H9 (cell line): ENCODE data around the gene TM4SF5. TPM values are rescaled to one million over a fixed set of nuclear protein-coding genes. Genes with fewer than 3 reads are reported as not detected.

ENCODE experiments used
- DNase-seq: peaks from one replicate; pipeline ENCODE4 v3.0.0-alpha.2; 2017
- H2AFZ ChIP-seq: one replicate; pipeline ENCODE4 v1.6.1; 2013; ENCODE audit warnings: mild to moderate bottlenecking, low read length, control low read depth, moderate library complexity
- H2AK5ac ChIP-seq: 2 replicates; pipeline ENCODE4 v1.6.1; 2013; ENCODE audit warnings: low read length, control low read depth, mixed read lengths; ENCODE audit not compliant: insufficient read length
- H2BK120ac ChIP-seq: one replicate; pipeline ENCODE4 v1.6.1; 2013; ENCODE audit warnings: low read depth, mild to moderate bottlenecking, low read length, control low read depth, inconsistent platforms; ENCODE audit not compliant: poor library complexity, severe bottlenecking
- H2BK12ac ChIP-seq: 2 replicates; pipeline ENCODE4 v1.6.1; 2013; ENCODE audit warnings: low read length, control low read depth, mixed read lengths, low read depth; ENCODE audit not compliant: insufficient read length
- H2BK15ac ChIP-seq: 2 replicates; pipeline ENCODE4 v1.6.1; 2013; ENCODE audit warnings: low read depth, low read length, control low read depth
- H2BK20ac ChIP-seq: one replicate; pipeline ENCODE4 v1.6.1; 2013; ENCODE audit warnings: low read depth, mild to moderate bottlenecking, low read length, control low read depth, inconsistent platforms; ENCODE audit not compliant: poor library complexity, severe bottlenecking
- H2BK5ac ChIP-seq: 2 replicates; pipeline ENCODE4 v1.6.1; 2013; ENCODE audit warnings: low read length, control low read depth, mixed read lengths; ENCODE audit not compliant: insufficient read length
- H3K14ac ChIP-seq: 2 replicates; pipeline ENCODE4 v1.6.1; 2013; ENCODE audit warnings: low read length, control low read depth; ENCODE audit not compliant: insufficient read depth
- H3K18ac ChIP-seq: 2 replicates; pipeline ENCODE4 v1.6.1; 2013; ENCODE audit warnings: low read depth, mild to moderate bottlenecking, mixed read lengths, low read length, control low read depth; ENCODE audit not compliant: insufficient read length
- H3K23ac ChIP-seq: 2 replicates; pipeline ENCODE4 v1.6.1; 2013; ENCODE audit warnings: low read length, control low read depth, mixed read lengths, low read depth; ENCODE audit not compliant: insufficient read length
- H3K23me2 ChIP-seq: 2 replicates; pipeline ENCODE4 v1.6.1; 2013; ENCODE audit warnings: low read depth, mild to moderate bottlenecking, mixed read lengths, low read length, control low read depth; ENCODE audit not compliant: insufficient read length, poor library complexity, severe bottlenecking
- H3K27ac ChIP-seq: 2 replicates; pipeline ENCODE4 v1.5.1; 2013; ENCODE audit warnings: low read length, control low read depth, mixed read lengths, low read depth; ENCODE audit not compliant: insufficient read length
- H3K27me3 ChIP-seq: 2 replicates; pipeline ENCODE4 v1.6.1; 2013; ENCODE audit warnings: low read length, control low read depth, inconsistent platforms; ENCODE audit not compliant: insufficient read depth
- H3K4ac ChIP-seq: 2 replicates; pipeline ENCODE4 v1.6.1; 2013; ENCODE audit warnings: low read depth, mild to moderate bottlenecking, control low read depth, inconsistent platforms, low read length, moderate library complexity
- H3K4me1 ChIP-seq: 2 replicates; pipeline ENCODE4 v1.6.1; 2013; ENCODE audit warnings: low read length, control low read depth, inconsistent platforms; ENCODE audit not compliant: insufficient read depth
- H3K4me2 ChIP-seq: 2 replicates; pipeline ENCODE4 v1.6.1; 2013; ENCODE audit warnings: low read length, control low read depth, mixed read lengths; ENCODE audit not compliant: insufficient read length, insufficient read depth
- H3K56ac ChIP-seq: 2 replicates; pipeline ENCODE4 v1.6.1; 2013; ENCODE audit warnings: low read depth, mild to moderate bottlenecking, mixed read lengths, low read length, control low read depth; ENCODE audit not compliant: insufficient read length
- H3K79me1 ChIP-seq: 2 replicates; pipeline ENCODE4 v1.6.1; 2013; ENCODE audit warnings: low read depth, mild to moderate bottlenecking, moderate library complexity, low read length, control low read depth, inconsistent platforms; ENCODE audit not compliant: insufficient read depth, poor library complexity, severe bottlenecking
- H3K79me2 ChIP-seq: 2 replicates; pipeline ENCODE4 v1.6.1; 2013; ENCODE audit warnings: low read length, control low read depth, inconsistent platforms; ENCODE audit not compliant: insufficient read depth
- H3K9ac ChIP-seq: 2 replicates; pipeline ENCODE4 v1.6.1; 2013; ENCODE audit warnings: low read length, control low read depth, mixed read lengths; ENCODE audit not compliant: insufficient read length; ENCODE audit errors: extremely low read depth
- H3K9me3 ChIP-seq: one replicate; pipeline ENCODE4 v1.6.1; 2013; ENCODE audit warnings: low read depth, low read length, inconsistent platforms; ENCODE audit not compliant: control insufficient read depth
- H3T11ph ChIP-seq: one replicate; pipeline ENCODE4 v1.6.1; 2013; ENCODE audit warnings: mild to moderate bottlenecking, low read length, control low read depth, inconsistent platforms
- H4K20me1 ChIP-seq: one replicate; pipeline ENCODE4 v1.6.1; 2013; ENCODE audit not compliant: control insufficient read depth, insufficient read length, insufficient read depth
- H4K5ac ChIP-seq: 2 replicates; pipeline ENCODE4 v1.6.1; 2013; ENCODE audit warnings: low read depth, mild to moderate bottlenecking, mixed read lengths, low read length, control low read depth; ENCODE audit not compliant: insufficient read length
- H4K8ac ChIP-seq: replicated peaks from 2 replicates; pipeline ENCODE4 v1.6.1; 2013; ENCODE audit warnings: low read length, control low read depth, mixed read lengths, low read depth; ENCODE audit not compliant: insufficient read length
- H4K91ac ChIP-seq: 2 replicates; pipeline ENCODE4 v1.6.1; 2013; ENCODE audit warnings: low read depth, mild to moderate bottlenecking, moderate library complexity, mixed read lengths, low read length, control low read depth; ENCODE audit not compliant: insufficient read length
- H3K27ac Mint-ChIP-seq, 3 experiments: 2 replicates in 2 of 3; 3 replicates in 1 of 3; pipeline ENCODE4 v1.8.0; 2020 to 2021; ENCODE audit warnings: mixed read lengths in 3 of 3, mild to moderate bottlenecking in 1 of 3, moderate library complexity in 1 of 3
- H3K27me3 Mint-ChIP-seq: 2 replicates; pipeline ENCODE4 v1.8.0; 2021; ENCODE audit warnings: low read depth, mild to moderate bottlenecking, moderate library complexity, mixed read lengths
- H3K36me3 Mint-ChIP-seq, 3 experiments: 2 replicates in 2 of 3; 3 replicates in 1 of 3; pipeline ENCODE4 v1.8.0; 2020 to 2021; ENCODE audit warnings: low read depth in 3 of 3, mixed read lengths in 3 of 3; ENCODE audit not compliant: insufficient read depth in 1 of 3
- H3K4me1 Mint-ChIP-seq, 2 experiments: 2 replicates each; pipeline ENCODE4 v1.8.0; 2020; ENCODE audit warnings: mixed read lengths in 2 of 2
- H3K4me3 Mint-ChIP-seq, 2 experiments: 2 replicates in 1 of 2; 3 replicates in 1 of 2; pipeline ENCODE4 v1.8.0; 2020 to 2021; ENCODE audit warnings: mild to moderate bottlenecking in 2 of 2, mixed read lengths in 2 of 2, moderate library complexity in 1 of 2
- H3K9me3 Mint-ChIP-seq, 2 experiments: 2 replicates in 1 of 2; 3 replicates in 1 of 2; pipeline ENCODE4 v1.8.0; 2020; ENCODE audit warnings: mild to moderate bottlenecking in 2 of 2, mixed read lengths in 2 of 2, moderate library complexity in 1 of 2
- CTCF ChIP-seq: fragments of 200-600 bp; sonication (generic); conservative IDR thresholded peaks from 3 replicates; pipeline ENCODE4 v1.8.0; 2021; ENCODE audit warnings: antibody characterized with exemption, mild to moderate bottlenecking
- WGBS: extraction: QIAGEN DNeasy Blood & Tissue Kit; methylation state at CpG from one replicate; pipeline ENCODE4 v1.1.7; 2013; ENCODE audit warnings: missing lambda C conversion rate, low lambda C conversion rate, mixed read lengths; ENCODE audit not compliant: insufficient read length; ENCODE audit errors: extremely low coverage; 5-methylcytosine and 5-hydroxymethylcytosine counted together
- total RNA-seq: library from RNA; stranded (reverse); gene quantifications from 2 replicates; pipeline ENCODE4 v1.2.1, GENCODE V29; 2021

TM4SF5 gene
- total RNA-seq, 1 experiment from 2014 or later, result not detected

DNA sequence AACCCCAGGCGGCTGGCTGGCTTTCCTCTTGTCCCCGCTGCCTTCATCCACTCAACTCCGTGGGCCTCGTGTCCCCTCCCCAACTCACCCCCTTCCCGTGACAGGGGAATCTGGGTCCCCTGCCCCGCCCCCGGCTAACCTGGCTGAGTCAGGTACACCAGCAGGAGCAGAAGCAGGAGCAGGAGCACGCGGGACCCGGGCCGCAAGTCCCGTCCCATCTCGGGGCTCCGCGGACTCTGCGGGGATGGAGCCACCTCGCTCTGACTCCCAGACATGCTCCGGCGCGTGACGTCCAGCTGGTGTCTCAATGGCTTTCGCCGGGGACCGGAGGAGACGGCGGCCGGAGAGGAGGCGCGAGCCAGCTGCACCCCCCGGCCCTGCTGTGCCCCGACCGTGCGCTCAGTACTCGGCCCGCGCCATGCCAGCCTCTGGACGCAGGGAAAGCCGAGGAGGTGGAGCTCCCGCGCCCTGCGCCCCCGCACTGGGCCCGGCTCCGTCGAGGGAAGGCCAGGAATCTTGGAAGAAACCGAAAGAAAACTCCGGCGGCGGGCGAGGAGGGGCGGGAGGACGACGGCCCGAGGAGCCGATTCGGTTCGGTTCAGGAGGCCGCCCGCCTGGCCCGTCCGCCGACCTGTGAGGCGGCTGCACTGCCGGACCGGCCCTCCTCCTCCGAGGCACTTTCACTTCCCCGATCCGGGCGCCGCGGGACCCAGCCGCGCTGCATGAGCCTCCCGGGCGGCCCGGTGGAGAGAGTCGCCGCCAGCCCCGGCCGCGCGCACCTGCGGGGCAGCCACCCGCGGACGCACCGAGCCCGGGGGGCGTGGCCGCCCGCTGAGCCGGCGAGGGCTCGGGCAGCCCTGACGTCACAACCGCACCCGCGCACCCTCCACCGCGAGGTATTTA, 32.3 kb upstream of the TM4SF5 start, which contains the start of the genes CXCL16 and ZMYND15:
Gene CXCL16 (minus strand): TSS at position 807 of the 903 bp plus-strand sequence. CDS start 589 bp downstream, at position 218.
Gene ZMYND15 (plus strand): TSS at position 712 of the 903 bp plus-strand sequence. CDS start 716 bp downstream, outside the sequence.
- Mint-ChIP-seq H3K4me1 (peaks cover 11 to 16% of the 10 kb centered on the region in 2 experiments; a peak in 3 of 4 replicates), H3K4me3 (peak within 1 kb of the TSS; percentile 62 to 85), H3K27me3 (peaks cover 92% of the 10 kb centered on the region), H3K36me3 (peaks cover 0 to 3% (median 0%) of the 10 kb centered on the region in 3 experiments; a peak in 1 of 7 replicates), H3K27ac (peak within 1 kb of the TSS in 1 of 3 experiments; percentile 32; a peak in 1 of 7 replicates), H3K9me3 (no peaks in the 10 kb centered on the region)
- H3K23me2 ChIP-seq, result peaks cover 11% of the 10 kb centered on the region
- no peak within 1 kb of the TSS for H2AFZ ChIP-seq
- no peak within 1 kb of the TSS for H2BK15ac ChIP-seq
- no peak within 1 kb of the TSS for H2BK120ac ChIP-seq
- no peaks in the 10 kb centered on the region for H3K9me3 ChIP-seq
- no peak for TF ChIP-seq CTCF
- no peak within 1 kb of the TSS for H3K23ac ChIP-seq
- H2AK5ac ChIP-seq, result no peak within 1 kb of the TSS
- H3K4me2 ChIP-seq, result peak within 1 kb of the TSS; percentile 72
- H4K8ac ChIP-seq, result no peak within 1 kb of the TSS
- no peak within 1 kb of the TSS for H2BK12ac ChIP-seq
- H3K27me3 ChIP-seq, result peaks cover 35% of the 10 kb centered on the region
- H3K27ac ChIP-seq, result no peak within 1 kb of the TSS
- no peak within 1 kb of the TSS for H4K91ac ChIP-seq
- no peak within 1 kb of the TSS for H3K56ac ChIP-seq
- H2BK5ac ChIP-seq, result no peak within 1 kb of the TSS
- H3K14ac ChIP-seq, result no peak within 1 kb of the TSS
- no peak within 1 kb of the TSS for H3T11ph ChIP-seq
- no peaks in the 10 kb centered on the region for H3K79me2 ChIP-seq
- H2BK20ac ChIP-seq, result no peak within 1 kb of the TSS
- WGBS, result no CpG with 5 or more reads among the region's 100 CpGs
- no peaks in the 10 kb centered on the region for H3K79me1 ChIP-seq
- H3K4me1 ChIP-seq, result no peaks in the 10 kb centered on the region
- DNase-seq, result peak; percentile 59
- H3K4ac ChIP-seq, result no peak within 1 kb of the TSS
- no peak within 1 kb of the TSS for H3K9ac ChIP-seq
- H4K20me1 ChIP-seq, result no peaks in the 10 kb centered on the region
- no peak within 1 kb of the TSS for H3K18ac ChIP-seq
- H4K5ac ChIP-seq, result no peak within 1 kb of the TSS
